ENCODE measurements around the gene PPIF.

- TF ChIP-seq CTCF (IDR thresholded peaks at IDR 0.05) (no peak), POLR2A (IDR thresholded peaks at IDR 0.05) (no peak)
Measured at GRCh38 chr10:79312601-79313187, 34.6 kb upstream of the PPIF start.
